NCI-H526 treated with DMSO at 0.1 percent for 48 hours (cell line): ENCODE measurements around the gene MAP7D1.
A peak's percentile ranks its signal among the peaks of the same experiment; 100 is the strongest.
"Not testable (repeated sequence)": the region's sequence is repeated elsewhere in the genome, so short reads cannot be mapped to it uniquely, and the experiment has no call there.

Source experiments
- DNase-seq: peaks from one replicate; lab custom pipeline; 2025; lab: John Stamatoyannopoulos, UW

Gene MAP7D1

DNA sequence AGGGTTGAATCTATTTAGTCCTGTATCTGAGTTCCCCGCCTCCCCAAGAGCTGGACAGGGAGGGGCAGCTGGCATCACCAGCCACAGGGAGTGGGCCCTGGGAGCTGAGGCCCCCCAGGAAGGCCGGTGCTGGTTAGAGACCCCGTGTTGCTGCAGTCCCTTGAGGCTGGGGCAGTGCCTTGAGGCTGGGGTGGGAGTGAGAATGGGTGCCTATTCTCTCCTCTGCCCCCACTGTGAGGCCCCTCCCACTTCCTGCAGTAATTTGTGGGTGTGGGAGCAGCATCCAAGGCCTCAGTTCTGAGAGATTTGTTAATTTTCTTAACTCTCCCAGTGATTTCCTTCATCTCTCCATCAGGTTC is 4.1 kb upstream of the MAP7D1 start:
- DNase-seq = no peak

DNA sequence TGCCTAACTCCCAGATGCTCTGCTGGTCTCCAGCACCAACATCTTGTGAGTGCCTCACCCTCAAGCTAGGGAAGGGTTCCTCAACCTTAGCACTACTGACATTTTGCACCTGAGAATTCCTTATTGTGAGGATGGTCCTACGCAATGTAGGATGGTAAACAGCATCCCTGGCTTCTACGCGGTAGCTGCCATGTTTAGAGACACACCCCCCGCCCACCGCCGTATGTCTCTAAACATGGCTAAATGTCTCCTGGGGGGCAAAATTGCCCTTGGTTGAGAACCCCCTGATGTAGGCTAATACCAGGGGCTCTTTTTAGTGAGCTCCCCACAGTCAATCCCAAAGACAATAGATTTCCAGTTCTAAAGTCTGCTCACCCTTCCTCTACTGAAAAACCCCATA is 2.5 kb upstream of the MAP7D1 start:
- DNase-seq = no peak

DNA sequence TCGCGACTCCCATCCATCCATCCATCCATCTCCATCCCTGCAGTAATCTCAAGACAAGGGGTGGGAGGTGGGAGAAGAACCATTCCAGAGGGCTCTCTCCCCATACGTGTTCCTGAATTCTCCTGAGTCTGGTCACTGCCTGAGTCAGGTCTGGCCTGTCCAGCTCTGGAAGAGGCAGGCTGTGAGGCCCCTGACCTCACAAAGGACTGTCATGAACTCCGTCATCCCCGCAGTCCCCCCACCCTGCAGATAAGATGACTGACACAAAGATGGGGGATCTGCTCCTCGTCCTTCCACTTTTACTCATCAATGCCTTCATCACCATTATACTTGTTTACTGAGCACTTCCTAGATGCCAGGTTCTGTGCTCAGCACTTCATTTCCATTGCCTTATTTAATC is 1.6 kb upstream of the MAP7D1 start:
- no peak for DNase-seq

DNA sequence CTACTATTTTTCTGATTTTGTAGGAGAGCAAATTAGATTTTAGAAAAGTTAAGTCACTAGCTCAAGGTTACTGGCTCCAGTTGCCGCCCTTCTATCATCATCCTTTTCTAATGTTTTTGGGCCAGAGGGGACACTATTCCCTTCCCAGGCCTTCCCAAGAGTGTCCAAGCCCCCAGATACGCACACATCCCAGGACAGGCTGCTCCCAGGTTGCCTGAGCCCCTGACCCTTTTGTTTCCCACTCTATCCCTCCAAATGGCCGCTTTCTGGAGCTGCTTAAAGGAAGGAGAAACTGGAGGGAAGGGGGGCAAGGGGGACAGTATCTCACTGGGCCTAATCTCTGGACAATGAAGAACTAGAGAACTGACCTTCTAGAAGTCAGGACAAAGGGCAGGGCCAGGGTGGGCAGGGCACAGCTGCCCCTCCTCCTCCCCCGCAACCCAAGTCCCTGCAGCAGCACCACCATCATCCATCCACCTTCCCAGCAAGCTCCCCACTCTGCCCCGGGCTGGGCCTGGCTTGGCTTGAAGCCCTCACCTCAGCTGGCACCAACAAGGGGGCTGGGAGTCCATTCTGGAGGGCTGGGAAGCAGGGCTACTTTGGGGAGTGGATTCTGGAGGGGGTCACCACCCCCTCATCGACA is 1.1 kb upstream of the MAP7D1 start:
- no peak for DNase-seq

DNA sequence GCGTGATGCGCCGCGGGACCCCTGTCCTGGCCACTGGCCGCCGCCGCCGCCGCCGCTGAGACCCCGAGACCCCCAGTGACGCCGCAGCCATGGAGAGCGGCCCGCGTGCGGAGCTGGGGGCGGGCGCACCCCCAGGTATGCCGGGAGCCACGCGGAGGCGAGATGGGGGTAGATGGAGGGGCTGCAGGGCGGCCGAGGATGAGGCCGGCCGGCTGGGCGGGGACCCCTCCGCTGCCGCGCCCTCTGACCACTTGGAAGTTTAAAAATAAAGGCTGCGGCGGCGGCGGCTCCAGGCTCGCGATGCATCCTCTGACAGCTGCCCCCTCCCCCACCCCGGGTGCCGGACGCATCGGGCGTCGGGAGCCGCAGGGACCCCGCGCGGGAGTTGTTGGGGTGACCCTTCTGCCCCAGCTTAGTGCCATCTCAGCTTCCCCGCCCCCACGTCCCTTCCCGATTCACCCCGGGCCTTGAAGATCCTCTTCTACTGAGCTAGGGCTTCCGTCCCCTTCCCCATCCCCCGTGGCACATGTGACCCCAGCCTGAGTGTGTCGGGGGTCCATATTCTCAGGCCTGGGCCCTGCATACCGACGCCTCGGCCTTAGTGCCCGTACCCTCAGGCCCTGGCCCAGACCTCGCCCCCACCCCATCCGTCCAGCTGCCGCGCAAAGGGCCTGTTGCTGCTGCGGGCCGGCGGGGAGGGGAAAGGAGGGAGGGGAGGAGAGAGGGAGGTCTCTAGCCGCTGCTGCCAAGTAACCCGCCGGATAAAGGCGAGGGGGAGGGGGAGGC is 562 bp downstream of the MAP7D1 start:
- peak; percentile 86 for DNase-seq

DNA sequence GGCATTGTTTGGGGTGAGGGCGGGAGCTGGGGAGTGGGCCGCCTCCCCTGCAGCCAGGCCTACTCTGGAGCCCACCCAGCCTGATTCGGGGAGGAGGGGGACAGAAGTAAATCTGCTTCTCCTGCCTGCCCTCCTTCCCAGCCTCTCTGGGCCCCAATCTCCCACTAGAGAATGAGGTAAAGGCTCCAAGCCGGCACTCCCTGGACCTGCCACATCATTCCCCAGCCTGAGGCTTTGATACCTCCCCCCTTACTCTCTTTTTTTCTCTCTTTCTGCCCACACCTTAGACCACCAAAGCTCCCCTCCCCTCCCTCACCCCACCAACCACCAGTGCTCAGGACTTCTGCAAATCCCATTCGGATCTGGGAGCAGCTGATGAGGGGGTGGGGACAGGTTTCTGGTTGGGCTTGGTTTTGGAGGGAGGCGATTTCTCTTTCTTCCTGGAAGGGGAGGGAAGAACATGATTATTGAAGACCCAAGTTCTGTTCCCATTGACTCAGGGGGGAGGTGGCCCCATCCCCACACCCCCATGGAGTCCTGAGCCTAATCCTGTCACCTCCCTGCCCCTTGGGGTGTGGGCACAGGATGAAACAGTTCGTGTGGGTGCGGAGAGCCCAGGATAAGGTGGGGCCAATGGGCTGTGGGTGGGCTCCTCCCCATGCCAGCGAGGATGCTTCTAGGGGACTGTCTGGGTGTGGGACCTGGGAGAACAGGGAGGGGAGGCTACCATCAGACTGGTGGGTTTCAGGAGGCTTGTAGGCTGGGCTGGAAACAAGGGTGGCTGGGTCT is 1.3 kb downstream of the MAP7D1 start:
- peak; percentile 68 for DNase-seq

DNA sequence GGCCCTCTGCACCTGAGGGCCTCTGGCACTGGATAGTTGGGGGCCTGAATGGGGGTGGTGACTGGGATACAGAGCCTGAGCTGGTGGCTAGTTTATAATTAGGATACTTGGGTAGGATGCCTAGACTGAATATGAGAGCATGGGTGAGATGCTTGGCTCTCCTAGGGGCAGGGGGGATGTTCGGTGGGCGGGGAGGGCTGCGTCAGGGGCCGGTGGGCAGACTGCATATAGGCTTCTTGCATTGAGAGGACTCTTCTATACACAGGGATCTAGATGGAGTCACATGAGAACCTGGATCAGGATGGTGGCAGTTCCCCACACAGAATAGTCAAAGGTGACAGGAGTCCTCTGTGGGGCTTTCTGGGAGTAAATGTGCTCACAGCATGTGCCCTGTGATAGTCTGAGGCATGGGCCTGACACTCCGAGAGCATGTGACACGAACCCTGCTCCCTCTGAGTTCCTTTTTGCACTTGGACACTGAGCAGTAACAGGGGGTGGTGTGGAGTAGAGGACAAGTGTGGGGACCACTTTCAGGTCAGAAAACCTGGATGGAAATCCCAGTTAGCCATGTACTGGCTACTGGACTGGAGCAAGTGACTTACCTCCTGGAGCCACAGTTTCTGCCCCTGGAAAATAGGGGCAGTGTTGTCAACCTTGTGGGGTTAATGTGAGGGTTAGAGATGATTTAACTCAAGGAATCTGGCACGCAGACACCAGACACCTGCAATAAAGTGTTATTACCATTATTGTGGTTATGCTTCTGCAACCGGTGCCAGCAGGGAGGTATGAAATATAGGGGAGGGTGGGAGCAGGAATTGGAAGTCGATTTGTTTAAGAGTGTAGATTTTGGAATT is 2.2 kb downstream of the MAP7D1 start:
- no peak for DNase-seq

DNA sequence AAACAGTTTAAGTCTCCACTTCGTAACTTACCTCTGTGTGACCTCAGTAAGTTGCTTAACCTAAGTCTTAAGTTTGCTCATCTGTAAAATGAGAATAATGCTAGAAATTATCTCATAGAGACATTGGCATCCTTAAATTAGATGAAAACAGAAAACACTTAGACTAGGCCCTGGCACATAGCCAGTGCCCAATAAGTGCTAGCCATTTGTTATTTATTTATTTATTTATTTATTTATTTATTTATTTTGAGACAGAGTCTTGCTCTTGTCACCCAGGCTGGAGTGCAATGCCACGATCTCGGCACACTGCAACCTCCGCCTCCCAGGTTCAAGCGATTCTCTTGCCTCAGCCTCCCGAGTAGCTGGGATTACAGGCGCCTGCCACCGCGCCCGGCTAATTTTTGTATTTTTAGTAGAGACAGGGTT is 2.9 kb downstream of the MAP7D1 start:
- not testable (repeated sequence) for DNase-seq

DNA sequence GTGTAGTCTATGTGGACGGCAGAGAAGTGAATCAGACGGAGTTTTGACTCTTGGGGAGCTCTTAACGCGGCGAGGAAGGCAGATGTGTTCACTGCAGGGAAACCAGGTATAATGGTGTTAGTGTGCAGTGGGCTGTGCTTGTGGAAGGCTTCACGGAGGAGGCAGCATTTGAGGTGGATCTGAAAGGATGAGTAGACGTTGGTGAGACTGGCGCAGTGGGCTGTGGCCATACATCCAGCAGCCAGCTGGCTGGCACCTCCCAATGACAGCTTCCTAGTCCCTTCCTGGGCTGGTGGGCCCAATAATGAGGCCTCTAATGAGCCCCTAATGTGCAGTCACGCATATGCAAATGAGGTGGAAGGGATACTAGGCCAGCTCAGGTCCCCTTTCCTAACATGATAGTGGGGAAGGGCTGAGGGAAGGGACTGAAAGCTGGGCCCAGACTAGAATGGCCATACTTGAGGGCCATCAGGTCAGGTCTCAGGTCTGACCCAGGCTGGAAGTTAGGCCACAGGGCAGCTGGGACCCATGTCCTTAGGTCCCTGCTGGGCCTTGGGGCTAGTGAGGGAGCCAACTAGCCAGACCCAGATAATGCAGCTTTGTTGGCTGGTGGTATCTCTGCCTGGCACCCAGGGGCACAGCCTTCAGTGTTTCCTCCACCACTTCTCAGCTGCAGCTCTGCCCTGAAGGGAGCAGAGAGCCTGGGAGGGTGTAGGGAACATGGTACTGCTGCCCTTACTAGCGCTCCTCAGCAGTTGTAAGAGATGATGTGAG is 3.8 kb downstream of the MAP7D1 start:
- DNase-seq = no peak

DNA sequence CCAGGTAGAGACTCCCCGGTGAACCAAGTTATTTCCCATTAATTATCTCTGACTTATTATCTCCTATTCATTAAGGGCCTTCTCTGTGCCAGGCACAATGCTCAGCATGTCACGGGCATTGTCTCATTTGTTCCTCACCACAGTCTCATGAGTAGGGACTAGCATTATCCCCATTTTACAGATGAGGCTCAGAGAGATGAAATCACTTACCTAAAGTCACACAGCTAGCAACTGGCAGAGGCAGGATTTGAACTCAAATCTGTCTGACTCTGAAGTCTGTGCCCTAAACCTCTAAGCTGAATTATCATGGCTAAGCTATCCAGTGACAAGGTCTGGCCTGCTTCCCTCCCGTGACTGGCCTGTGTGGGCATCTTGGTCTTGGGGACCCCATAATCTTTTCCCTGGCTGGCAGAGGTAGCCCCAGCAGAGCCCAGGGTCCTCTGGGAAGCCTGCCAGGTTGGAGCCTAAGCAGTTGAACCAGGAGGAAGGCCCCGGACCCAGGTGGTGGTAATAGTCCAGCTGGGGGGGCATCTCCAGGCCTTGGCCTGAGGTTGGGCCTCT is 4.5 kb downstream of the MAP7D1 start:
- DNase-seq = no peak

DNA sequence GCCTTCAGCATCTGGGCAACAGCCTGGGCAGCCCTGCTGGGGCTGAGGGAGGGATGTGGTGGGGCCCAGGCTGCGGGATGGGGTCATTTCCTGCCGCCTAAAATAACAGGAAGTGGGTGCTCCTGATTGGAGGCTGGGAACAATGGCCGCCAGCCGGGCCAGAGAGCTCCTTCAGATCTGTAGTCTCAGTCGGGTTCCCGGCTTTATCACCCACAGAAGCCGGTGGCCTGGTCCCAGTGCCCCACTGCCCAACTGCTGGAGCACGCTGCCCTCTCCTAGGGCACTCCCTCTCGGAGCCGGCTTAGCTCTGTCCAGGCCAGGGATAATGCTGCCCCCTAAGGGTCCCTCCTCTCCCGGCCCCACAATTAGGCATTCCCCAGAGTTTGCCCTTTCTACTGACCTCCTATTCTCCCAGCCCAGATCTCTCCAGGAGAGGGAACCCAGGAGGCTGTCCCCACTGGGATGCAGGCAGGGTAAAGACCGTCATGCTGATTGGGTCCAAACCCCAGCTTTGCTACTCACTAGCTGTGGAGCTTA is 5.1 kb downstream of the MAP7D1 start:
- DNase-seq = no peak

DNA sequence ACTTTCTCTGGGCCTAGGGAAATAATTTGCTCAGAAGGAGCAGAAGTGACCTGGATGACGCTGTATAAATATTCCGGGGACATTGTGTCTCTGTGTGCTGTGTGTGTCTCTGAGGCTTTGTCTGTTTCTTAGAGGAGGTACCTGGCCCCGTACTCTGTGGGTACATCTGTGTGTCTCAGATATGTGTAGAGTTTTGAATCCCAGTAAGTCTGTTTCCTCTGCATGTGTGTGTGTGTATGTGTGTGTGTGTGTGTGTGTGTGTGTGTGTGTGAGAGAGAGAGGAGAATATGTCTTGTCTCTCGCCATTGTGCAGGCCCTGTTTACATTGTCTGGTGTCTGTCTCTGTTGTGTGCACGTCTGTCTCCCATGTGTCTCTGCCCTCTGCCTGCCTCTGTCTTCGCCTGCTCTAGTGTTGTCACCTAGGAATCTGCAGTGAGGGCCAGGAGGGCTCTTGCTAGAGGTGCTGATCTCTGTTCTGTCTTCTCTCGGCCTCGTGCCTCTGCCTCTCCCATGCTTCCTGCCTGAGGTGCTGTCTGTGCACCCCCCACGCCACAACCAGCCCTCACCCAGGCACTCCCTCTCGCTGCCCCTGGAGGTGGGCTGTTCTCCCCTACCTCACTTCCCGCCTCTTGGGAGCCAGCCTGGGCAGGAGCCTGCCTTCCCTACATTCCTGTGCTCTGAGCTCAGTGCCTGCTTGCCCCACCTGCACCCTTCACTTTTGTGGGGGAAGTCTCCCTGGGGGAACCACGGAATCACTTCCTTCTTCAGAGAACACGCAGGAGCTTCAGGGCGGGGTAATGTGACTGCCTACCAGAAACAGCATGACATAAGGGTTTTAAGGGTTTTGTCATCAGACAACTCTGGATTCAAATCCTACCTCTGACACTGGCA is 5.9 kb downstream of the MAP7D1 start:
- no peak for DNase-seq

DNA sequence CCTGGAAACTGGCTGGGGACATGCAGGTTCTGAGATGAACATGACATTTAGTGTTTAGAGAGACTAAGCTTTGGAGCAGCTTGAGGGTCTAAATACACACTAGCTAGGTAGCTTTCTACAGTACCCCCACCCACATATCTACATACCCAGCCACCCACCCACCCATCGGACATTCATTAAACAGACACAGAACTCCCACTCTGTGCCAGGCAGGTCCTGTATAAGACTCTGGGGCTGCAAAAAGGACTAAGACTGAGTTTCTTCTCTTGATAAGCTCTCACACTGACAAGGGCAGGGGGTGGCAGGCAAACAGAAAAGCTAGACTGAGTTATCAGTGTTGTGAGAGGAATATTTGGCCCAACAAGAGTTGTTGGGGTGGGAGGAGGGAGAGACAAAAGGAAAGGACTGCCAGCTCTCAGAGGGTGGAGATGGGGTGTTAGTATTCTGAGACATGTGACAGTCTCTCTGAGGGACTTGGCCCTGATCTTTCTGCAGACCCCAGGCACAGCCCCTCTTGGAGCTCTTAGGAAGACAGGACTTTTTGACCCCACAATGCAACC is 6.8 kb downstream of the MAP7D1 start:
- no peak for DNase-seq

DNA sequence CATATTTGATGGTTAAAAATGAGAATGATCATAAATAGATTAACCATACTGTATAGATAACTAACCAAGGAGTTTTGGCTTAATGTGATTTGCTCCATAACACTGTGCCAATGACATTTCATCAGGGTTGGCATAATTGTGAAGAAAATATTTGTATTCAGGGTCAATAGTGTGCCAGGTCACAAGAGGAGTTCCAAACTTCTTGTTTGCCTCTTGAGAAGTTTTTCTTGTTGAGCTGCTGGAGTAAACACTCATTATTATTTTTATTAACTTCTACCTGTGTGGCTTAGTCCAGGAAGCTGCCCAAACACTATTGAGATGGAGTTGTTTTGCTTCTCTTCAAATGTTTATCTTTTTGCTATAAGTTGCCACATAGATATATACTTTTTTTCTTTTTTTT is 7.5 kb downstream of the MAP7D1 start:
- DNase-seq = no peak

DNA sequence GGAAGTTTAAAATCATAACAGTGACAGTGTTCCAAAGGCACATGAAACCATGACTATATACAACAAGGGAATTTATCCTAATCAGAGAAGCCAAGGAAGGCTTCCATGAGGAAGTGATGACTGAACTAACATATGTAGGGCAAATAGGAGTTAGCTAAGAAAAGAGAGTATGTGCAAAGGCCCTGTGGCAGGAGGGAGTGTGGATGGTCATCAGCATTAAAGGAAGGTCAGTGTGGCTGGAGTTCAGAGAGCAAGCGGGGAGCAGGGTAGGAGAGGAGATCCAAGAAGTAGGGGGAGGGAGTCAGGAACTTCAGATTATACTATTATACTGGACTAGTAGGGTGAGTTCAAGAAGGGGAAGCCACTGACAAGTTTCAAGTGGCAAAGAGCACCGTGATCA is 8.4 kb downstream of the MAP7D1 start:
- no peak for DNase-seq

DNA sequence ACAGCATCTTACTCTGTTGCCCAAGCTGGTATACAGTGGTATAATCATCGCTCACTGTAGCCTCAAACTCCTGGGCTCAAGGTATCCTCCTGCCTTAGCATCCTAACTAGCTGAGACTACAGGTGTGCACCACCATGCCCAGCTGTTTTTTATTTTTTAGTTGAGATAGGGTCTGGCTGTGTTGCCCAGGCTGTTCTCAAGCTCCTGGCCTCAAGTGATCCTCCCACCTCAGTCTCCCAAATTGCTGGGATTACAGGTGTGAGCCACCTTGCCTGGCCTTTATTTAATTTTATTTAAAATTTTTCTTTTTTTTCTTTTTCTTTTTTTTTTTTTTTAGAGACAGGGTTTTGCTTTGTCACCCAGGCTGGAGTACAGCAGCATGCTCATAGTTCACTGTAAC is 9.2 kb downstream of the MAP7D1 start:
- DNase-seq = no peak

DNA sequence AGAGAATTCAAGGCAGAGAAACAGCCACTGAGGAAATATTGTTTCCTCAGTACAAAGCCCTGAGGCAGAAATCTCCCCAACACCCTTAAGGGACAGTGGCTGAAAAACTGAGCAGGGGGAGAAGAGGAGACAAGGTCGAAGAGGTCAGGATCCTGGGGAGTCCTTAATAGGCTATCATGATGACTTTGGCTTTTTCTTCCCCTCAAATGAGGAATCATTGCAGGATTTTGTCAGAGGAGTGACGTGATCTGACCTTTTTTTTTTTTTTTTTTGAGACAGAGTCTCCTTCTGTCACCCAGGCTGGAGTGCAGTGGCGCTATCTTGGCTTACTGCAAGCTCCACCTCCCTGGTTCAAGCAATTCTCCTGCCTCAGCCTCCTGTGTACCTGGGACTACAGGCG is 10.2 kb downstream of the MAP7D1 start:
- DNase-seq = no peak

DNA sequence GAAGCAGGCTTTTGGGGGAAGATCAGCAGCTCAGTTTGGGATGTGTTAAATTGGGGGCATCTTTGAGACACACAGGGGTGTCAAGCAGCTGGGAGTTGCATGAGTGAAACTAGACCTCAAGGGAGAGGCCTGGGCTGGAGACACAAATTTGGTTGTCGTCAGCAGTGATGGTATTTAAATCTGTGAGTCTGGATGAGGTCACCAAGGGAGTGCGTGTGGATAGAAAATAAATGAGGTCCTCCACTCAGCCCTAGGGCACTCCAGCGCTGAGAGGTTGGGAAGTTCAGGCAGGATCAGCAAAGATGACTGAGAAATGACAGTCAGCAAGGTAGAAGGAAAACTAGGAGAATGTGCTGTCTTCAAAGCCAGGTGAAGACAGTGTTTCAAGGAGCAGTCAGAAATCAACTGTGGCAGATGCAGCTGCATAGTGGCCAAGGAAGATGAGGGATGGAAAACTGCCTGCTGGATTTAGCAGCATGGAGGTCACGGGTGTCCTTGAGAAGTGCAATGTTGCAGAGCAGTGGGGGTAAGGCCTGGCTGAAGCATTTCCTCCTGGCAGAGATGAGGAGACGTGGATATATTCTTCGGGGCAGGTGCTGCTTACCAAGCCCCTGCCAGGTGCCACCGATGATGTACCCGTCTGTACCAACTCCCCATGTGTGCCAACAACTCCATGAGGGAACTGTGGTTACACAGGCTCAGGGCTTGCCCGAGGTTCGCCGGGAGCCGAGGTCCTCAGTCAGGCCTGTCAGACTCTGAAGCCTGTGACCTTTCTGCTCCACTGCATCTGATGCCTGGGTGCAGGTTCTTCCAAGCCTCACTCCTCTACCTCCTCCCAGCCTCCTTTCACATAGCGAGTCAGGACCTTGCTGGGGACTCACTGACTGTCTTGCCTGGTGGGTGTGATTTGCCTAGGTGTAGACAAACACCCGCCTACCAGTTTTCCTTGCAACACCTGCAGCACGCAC is 11.3 kb downstream of the MAP7D1 start:
- no peak for DNase-seq
